ENCODE data around the gene TFAP2A.

TFAP2A gene

GRCh38 chr6:10425975-10426780 lies 11.3 kb upstream of the TFAP2A start:
- DNase-seq: no peak

- no peak for DNase-seq
Measured at GRCh38 chr6:10425176-10425974, 10.5 kb upstream of the TFAP2A start.

GRCh38 chr6:10424040-10424439 lies 9.2 kb upstream of the TFAP2A start:
- no peak for DNase-seq

- DNase-seq: no peak
Measured at GRCh38 chr6:10422737-10423034, 7.8 kb upstream of the TFAP2A start.

- DNase-seq: no peak
Measured at GRCh38 chr6:10421921-10422736, 7.3 kb upstream of the TFAP2A start.

GRCh38 chr6:10421158-10421920 lies 6.5 kb upstream of the TFAP2A start:
- no peak for DNase-seq

- no peak for DNase-seq
Measured at GRCh38 chr6:10420546-10421157, 5.8 kb upstream of the TFAP2A start.

- DNase-seq: no peak
Measured at GRCh38 chr6:10419749-10420545, 5.1 kb upstream of the TFAP2A start.

- DNase-seq: no peak
Measured at GRCh38 chr6:10418862-10419748, 4.2 kb upstream of the TFAP2A start.

GRCh38 chr6:10418361-10418861 lies 3.5 kb upstream of the TFAP2A start:
- no peak for DNase-seq

GRCh38 chr6:10417681-10418104 lies 2.8 kb upstream of the TFAP2A start:
- DNase-seq: no peak

- no peak for DNase-seq
Measured at GRCh38 chr6:10416863-10417641, 2.2 kb upstream of the TFAP2A start.

- no peak for DNase-seq
Measured at GRCh38 chr6:10416516-10416862, 1.6 kb upstream of the TFAP2A start.

- DNase-seq: no peak
Measured at GRCh38 chr6:10415617-10416480, 975 bp upstream of the TFAP2A start.

- no peak for DNase-seq
Measured at GRCh38 chr6:10413850-10414738, 780 bp downstream of the TFAP2A start.

GRCh38 chr6:10413262-10413849 lies 1.5 kb downstream of the TFAP2A start:
- no peak for DNase-seq

Data from NCI-H2171 treated with DMSO at 0.1 percent for 48 hours (cell line).